ENCODE results near the gene MVB12B.
A peak's percentile ranks its signal among the peaks of the same experiment; 100 is the strongest.

The MVB12B gene

DNA sequence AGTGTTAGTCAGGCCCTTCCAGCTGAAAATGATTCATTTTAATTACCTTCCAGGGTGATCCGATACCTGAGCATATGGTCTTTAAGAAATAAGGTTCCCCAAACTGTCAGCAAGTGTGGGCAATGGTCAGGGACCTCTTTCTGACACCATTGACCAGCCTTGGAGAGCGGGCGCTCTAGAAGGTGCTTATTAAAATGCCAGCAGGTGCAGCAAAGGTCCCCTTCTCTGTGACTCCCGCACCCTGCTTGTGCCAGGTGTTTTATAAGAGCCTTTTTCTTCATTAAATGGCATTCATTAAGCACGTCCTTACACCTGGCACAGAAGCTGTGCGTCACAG is 85.3 kb downstream of the MVB12B start:
- FAIRE-seq, result no peak

DNA sequence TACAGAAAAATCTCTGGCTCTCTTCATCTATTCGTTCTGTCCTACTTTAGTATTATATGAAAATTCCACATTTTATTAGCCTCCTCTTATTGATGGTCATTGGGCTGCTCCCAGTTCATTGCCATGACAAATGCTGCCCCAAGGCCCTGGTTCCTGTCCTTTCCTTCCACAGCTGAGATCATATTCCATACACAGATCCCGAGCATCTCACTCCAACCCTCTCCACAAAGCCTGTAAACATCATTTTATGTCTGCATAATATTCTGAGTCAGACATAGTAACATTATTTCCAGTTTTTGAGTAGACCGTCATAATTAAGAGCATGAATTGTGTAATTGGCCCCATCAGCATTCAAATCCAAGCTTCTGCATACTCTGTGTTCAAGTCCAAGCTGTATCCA is 86.3 kb downstream of the MVB12B start:
- no peak for FAIRE-seq

DNA sequence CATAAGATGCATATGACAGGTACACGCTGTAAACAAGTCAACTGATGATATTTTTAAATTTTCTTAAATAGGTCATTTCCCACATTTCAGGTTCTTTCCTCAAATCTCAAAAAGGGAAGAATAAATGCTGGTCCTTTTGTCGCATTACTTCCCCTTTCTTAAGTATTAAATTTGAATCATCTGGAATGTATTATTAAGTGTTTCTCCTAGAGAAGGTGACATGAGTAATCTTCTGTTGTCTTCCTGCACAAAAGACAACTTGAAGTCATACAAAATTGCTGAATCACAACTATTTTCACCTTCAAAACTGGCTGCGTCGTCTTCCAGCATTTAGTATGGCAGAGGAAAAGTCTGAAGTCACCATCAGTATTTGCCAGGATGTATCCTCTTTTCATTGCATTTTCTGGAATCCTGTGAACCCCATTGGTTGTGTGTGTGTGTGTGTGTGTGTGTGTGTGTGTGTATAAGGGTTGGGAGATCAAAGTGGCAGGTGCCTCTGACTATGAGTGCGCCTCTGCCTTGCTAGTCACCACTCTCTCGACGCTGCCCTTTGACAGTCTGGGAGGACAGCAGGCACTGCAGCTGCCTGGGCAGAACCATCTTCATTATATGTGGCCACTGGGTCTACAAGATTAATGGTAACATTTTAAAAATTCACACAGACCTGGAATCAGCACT is 86.9 kb downstream of the MVB12B start:
- FAIRE-seq, result no peak

DNA sequence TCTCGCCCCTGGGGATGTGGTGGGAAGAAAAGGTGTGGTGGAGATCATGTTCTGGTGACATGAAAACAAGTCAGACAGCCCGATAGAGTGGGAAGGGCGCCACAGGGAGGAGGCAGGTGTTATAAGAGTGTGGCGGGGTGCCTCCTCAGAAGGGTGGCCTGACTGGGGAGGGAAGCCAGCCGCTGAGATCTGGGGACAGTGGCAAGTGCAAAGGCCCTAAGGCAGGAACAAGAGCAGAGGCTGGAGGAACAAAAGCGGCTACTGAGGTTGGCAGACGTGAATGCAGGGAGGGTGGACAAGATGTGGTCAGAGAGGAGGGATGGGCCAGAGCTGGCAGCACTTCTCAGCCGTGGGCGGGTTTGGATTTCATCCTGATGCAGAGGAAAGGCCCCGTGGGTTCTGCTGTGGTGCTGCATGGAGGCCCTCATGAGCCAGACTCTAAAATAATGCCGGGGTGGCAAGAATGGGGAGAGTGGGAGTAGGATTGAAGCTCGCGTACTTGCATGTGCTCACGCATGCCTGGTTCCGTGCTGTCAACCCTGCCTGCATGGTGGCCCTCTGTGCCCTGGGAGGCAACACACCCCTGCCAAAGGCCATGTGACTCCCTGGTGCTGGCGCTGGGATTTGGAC is 89.2 kb downstream of the MVB12B start:
- FAIRE-seq, result no peak

DNA sequence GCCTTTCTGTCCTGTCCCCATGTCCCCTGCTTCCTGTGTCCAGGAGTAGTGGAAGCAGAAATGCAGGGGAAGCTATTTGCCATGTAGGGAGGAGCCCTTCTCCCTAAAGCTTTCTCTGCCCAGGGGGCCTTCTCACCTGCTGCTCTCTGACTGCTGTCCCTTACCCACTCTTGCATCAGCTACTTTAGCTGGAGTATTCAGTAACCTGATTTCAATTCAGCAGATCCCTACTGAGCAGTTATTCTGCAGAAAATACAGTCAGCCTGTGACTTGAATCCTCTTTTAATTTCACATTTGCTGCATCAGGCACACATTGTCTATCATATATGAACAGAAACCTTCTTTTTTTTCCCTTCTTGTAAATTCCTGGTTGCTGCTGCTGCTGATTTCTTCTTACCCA is 90.4 kb downstream of the MVB12B start:
- no peak for FAIRE-seq

DNA sequence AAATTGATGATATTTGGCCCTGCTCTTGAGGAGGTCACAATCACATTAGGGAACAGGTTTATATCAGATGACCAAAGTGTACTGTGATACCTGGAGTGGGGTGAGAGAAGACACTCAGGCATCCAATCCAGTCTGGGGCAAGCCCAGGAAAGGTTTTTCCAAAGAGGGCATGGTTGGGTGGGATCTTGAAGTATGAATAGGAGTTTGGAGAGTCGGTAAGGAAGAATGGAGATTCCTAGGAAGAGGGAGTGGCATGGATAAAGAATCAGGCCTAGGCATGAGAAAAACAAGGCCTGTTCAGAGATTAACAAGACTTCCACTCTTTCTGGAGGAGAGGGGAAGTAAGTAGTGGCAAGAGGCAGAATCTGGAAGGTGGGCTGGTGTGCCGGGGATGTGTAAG is 91.1 kb downstream of the MVB12B start:
- FAIRE-seq, result no peak

DNA sequence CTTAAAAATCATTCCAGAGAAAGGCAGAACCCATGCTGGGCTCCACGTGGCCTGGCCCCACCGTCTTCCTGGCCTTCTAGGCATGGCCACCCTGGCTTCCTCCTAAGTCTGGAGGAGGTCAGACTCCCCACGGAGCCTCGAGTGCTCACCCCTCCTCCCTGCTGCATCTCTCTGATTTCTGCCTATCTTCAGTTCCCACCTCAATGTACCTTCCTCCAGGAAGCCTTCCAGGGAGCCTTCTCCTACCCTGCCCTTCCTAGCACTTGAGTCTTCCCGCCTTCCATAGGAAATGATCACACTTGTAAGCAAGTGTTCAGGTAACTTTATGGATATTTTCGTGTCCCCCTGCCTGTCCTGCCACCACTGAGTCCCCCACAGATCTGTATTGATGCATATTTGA is 92.0 kb downstream of the MVB12B start:
- no peak for FAIRE-seq

DNA sequence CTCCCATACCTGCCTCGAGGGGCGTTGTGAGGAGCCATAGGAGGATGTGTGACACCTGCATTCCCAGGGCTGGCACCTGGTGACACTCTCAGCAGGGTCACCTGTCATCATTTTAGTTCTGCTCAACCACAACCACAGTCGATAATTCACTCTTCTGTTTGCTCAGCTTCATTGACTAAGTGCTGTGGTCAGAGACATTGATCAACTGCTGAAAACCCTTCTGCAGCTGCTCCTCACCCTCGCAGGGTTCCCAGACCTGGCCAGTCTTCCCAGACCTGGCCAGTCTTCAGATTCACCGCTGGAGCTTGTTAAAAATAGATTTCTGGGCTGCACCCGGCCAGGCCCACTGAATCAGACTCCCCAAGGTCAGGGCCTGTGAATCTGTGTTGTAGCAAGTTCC is 92.8 kb downstream of the MVB12B start:
- FAIRE-seq, result no peak

DNA sequence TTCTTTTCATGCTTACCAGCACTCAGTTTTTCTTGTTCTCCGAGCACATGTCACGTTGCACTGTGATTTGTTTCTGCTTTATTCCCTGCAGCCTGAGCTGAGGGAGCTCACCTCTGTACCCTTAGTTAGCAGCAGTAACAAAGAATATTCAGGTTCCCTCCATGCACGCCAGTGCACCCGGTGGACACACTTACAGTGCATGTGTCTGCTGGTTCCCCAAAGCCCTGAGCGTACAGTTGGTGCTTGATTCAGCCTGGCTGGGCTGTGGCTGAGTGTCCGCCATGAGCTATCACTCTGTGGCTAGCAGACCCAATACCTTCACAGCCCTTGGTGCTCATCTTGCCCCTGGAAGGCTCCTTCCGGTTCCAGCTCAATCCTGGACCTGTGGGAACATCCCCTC is 93.5 kb downstream of the MVB12B start:
- FAIRE-seq, result no peak

DNA sequence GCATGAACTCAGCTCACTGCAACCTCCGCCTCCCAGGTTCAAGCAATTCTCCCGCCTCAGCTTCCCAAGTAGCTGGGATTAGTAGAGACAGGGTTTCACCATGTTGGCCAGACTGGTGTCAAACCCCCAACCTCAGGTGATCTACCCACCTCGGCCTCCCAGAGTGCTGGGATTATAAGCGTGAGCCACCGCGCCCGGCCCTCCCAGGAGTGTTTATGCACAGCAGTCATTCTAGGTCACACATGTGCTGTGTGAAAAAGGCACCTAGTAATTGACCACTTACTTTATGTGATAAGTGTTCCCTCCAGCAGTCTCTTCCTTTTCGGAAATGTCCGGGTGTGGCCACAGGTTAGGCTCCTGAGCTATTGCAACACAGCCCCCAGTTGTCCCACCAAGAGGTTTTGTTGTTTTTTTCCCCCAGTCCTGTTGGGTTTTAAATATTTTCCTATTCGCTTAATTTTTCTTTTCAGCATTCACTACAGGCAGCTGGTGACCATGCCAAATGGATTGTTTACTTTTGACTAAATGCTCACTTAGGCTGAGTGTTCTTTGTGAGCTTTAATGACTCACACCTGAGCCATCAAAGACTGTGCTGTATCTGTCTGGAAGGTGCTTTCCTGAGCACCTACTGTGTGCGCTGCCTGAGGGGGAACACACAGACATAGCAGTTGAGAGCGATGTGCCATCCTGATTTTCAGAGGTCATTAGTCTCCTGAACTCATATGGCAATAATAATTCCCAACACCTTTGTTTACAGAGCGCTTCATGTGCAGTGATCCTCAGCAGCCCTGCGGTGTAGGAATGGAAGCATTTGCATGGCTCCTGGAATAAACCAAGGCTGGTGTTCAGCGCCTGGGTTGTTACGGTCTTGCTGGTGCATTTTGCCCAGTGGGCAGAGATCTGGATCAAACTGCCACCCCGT is 94.3 kb downstream of the MVB12B start:
- peak; percentile 100 for FAIRE-seq

DNA sequence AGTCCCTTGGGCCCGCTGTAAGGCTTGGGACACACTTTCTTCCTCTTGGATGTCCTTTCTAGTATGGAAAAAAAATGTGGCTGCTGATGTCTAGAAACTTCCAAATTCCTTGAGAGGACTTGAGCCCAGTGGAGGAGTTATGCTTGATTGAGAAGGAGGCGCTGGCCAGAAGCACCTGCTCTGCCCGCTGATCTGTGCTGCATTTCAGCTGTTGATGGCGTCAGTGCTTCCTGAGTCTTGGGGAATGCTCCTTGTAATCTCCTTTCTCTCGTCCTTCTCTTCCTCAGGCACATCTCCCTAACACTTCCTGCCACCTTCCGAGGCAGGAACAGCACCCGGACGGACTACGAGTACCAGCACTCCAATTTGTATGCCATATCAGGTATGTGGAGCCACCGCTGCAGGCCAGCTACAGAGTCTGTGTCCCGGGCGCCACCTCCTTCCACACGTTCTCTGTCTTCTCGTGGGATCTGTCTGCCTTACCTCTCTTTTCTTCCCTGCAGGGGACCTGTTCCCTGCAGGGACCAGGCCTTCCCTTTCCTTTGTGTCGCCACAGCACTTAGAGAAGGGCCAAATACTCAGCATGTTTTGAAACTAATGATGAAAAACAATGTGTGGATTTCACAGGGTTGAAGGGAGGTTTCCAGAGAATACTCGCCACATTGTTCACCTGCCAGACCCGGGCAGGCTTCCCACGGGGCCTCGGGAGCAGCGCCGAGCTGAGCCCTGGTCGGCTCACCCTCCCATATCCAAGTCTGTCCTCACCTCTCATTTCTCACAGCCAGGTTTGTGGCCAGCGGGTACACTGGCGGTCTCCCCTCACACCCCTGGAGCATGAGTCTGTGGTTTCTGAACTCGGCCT is 95.2 kb downstream of the MVB12B start:
- FAIRE-seq, result no peak

DNA sequence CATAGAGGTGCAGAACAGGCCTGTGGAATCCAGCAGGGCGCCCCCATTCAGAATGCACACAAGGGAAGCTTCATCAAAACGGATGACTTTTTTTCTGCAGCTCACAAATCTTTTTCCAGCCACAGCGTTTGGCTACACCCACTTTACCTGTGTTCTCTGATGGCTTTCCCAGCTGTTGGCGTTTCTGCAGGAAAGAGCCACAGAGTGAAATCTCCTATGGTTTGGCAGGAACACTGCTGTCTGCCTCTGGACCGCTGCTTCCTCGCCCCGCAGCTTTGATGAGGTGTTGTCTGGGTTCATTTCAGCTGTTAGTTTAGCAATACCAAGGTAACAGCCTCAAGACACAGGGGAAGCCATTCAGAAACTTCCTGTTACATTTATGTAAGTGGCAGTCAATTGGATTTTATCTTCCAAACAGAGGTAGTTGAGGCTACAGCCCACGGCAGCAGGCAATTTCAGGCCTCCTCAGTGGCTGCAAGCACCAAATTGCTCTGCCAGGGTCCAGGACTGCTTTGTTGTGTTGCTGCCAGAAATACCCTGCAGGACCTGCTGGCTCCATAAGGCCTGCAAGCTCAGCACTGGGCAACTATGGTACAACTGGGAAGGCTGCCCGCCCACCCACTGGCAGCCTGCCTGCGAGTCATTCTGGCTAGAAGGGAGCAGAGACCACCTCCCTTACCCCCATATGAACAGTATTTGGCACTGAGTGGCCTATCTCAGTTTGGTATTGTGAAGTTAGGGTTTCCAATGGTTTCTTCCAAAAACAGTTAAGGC is 96.7 kb downstream of the MVB12B start:
- no peak for FAIRE-seq

DNA sequence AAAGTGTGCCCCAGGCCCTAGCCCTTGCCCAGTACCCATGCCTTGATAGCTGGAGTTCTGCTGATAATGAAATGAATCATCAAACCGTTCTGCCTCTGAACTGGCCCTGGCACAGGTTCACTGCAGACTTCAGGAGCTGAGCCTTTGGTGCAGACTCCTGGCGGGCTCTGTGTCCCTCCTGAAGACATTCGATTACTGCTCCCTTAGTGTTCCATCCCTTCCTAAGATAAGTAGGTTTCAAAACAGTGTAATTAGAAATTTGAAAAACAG is 97.2 kb downstream of the MVB12B start:
- no peak for FAIRE-seq

DNA sequence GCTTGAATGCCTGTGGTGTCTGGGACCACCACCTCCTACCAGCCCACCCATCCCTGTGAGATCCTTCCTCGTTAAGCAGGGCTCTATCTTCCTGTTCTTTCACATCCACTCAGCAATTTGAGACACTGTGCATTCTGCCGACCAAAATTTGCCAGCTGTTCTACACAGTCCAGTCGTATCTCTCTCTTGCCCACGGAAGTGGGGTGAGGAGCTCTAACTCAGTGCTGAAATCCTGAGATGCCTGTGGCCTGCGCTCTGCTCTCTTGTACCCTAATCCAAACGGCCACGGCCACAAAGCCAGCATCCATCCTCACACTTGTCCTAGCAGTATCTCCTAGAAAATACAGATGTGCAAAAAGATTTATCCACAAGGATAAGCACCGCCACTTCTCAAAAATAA is 97.9 kb downstream of the MVB12B start:
- FAIRE-seq, result no peak

DNA sequence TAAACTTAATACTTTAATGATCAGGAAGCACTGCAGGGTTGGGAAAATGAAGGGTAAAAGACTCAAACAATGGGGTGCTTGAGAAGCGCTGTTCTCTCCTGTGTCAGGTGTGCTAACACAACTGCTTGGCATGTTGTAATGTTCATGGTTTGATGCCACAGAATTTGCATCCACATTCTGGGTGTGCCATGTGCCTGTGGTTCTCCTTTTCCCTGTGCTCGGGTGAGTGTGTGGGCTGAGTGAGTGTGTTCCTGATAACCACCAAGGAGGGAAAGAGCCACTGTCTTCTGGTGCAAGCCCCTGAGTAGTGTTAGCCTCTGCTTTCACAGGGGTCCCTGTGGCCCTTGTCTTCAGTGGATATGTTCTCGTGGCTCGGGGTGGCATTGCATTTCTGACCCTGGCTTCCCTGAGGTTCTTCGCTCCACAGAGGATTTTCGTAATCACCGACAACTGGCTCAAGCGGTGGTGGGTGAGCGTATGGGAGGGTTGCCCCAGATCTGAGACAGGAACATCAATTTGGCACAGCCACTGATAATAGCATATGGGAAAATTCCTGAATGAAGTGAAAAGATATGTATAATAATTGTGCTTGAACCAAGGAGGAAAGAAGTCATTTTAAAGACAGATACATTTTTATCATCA is 102.0 kb downstream of the MVB12B start:
- FAIRE-seq, result no peak

DNA sequence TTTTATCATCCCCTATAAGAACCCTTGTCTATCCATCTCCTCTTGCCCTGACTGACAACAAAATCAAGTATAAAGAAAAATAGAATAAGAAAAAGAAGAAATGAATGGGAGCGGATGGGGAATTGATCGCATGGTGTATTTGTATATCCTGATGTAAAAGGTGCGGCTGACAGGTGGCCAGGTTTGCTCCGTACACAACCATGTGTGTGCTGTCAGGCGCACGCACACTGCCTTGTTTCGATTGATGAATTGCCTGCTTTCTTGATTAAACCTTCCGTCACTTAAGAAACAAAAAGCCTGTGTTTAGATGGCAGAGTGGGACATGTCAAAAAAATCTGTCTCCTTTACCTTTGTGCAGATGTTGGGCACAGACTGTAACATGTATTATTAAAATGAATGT is 102.6 kb downstream of the MVB12B start:
- no peak for FAIRE-seq

DNA sequence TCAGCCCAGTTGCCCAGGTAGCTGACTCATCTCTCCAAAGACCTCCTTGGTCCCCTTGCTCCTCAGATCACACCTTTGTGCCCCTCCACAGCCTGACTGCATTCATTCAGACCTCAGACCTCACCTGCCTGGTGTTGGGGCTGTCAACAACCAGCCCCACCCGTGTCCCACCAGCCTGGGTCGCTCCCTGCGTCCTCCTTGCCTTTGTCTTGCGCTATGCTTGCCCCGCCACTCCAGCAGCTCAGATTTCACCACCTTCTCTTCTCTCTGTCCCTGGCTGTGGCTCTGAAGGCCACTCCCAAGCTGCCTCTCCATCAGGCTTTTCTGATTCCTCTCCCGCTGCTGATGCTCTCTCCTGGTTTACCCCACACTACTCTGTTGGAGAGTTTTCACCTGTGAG is 103.5 kb downstream of the MVB12B start:
- FAIRE-seq, result no peak

DNA sequence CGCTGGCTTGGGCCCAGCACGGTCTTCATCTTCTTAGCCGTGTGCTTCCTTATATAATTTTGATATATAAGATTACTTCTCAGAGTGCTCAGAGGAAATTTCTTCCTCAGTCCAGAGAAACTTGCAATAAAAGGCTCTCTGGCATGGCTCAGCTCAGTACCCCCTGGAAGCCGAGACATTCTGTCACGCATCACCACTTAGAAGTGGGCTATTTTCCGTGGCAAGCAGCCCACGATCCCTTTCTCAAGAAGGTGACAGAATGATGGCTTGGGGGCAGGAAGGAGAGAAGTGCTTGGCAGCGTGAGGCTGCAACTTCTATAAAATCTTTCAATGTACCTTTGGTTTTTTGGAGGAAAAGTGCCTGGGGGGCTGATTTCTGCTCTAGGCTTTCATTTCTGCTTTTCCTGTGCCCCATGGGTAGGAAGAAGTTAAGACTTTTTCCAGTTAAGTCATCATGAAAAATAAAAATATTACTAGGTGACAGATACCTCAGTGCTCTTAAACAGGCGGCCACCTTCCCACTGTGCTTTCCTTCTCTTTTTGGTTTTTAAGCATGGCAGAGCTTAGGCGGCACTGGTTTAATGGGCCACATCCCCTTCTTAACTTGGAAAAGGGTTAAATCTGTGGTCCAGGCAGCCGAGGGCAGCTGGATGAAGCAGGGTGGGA is 104.6 kb downstream of the MVB12B start:
- no peak for FAIRE-seq

DNA sequence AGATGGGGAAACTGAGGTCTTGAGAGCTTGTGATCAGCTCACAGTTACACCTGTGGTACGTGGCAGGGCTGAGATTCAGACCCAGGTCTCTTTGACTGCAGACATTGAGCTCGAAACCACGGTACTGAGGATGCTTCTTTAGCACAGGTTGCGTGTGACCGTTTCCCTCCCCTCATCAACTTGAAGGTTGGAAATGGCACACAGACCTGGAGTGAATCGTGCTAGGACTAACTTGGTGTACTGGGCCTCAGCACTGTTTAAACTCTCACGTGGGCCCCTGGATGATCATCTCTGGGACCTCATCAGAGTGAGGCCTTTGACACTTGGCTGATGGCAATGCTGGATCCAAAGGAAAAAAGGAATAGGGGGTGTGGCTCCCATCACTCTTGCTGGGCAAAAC is 106.0 kb downstream of the MVB12B start:
- FAIRE-seq, result no peak

DNA sequence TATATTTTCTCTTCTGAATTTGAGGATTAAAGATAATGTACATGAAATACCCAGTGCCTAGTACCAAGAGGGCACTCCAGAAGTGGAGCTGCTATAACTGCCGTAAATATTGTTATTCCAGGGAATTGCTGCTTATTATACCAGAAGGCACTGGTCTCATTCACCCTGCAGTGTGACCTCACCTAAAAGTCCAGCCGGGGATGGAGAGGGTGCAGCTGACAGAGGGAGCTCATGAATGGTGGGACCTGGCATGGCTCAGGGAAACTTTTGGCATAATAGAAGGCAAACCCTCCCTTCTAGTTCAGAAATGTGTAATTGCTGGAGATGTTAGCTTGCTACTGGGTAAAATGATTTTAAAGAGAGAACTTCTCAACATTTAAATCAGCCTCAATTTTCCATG is 108.5 kb downstream of the MVB12B start:
- no peak for FAIRE-seq

DNA sequence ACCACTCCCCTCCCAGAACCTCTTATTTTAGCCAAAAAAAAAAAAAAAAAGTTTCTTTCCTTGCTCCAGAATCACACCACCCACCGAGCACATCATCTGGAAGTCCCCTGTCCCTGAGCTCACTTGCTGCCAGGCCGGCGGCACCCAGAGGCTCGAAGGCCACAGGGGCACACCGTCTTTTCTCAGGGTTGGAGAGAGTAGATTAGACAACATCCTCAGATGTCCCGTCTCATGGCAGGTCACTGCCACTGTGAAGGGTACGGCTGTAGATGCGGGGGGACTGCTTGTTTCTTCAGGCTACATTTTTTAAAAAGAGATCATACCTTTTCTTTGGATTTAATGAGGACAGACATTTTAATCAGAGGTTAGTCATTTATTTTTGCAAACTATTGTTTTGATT is 109.0 kb downstream of the MVB12B start:
- FAIRE-seq, result no peak

Measured in islet of Langerhans (tissue), 1 donor.